ENCODE data around the gene MRPL1. TPM values are rescaled to one million over a fixed set of nuclear protein-coding genes. Genes with fewer than 3 reads are reported as not detected.

MRPL1 gene
- 18.2 and 21.2 TPM in 2 replicates for total RNA-seq
- 17.1 and 30.9 TPM in 2 replicates for polyA plus RNA-seq

DNA sequence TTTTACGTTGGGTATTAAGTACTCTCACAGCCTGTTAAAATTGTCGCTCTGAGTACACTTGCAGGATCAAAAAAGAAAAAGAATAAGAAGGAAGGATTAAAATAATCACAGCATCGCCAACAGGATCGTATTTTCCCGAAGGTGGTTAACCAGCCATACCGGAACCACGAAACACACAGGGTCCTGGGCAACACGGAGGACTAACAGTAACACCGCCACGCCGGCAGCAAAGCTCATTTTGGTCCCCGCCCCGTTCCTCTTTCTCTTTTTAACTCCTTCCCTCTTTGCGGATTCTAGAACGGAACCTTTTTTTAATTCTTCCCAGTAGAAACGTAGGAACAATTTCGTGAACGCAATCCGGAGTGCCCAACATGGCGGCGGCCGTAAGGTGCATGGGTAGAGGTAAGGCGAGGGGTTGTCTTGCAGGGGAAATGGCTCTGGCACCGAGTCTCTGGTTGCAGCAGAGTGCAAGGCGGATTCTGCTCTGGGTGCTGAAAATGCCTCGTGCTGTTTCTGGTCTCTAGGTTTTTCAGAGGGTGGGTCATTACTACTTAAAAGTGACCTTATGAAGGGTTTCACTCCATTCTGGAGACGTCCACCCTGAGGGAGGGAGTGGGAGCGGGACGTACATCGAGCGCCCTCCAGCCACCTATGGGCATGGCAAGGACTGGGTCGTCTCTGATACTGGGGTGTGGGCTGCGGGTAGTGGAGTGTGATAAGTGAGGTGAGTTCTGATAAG lies at the start of gene MRPL1:
Gene MRPL1, plus strand, starts transcription at position 353 of the 739 bp plus-strand sequence. Its CDS starts 19 bp downstream, at position 372.
- H3K27ac ChIP-seq, result peak within 1 kb of the TSS; percentile 91
- DNase-seq (ENCODE audit: low read depth in 1 of 2, low spot score in 1 of 2), result peak; percentile 94 to 98
- H3K4me3 ChIP-seq, result peak within 1 kb of the TSS; percentile 43
- peaks cover 4% of the 10 kb centered on the region for H3K4me1 ChIP-seq (ENCODE audit: low read depth)
- H3K27me3 ChIP-seq, result no peaks in the 10 kb centered on the region
- H3K9me3 ChIP-seq (ENCODE audit: low read depth), result no peaks in the 10 kb centered on the region
- TF ChIP-seq, protein P1, sequence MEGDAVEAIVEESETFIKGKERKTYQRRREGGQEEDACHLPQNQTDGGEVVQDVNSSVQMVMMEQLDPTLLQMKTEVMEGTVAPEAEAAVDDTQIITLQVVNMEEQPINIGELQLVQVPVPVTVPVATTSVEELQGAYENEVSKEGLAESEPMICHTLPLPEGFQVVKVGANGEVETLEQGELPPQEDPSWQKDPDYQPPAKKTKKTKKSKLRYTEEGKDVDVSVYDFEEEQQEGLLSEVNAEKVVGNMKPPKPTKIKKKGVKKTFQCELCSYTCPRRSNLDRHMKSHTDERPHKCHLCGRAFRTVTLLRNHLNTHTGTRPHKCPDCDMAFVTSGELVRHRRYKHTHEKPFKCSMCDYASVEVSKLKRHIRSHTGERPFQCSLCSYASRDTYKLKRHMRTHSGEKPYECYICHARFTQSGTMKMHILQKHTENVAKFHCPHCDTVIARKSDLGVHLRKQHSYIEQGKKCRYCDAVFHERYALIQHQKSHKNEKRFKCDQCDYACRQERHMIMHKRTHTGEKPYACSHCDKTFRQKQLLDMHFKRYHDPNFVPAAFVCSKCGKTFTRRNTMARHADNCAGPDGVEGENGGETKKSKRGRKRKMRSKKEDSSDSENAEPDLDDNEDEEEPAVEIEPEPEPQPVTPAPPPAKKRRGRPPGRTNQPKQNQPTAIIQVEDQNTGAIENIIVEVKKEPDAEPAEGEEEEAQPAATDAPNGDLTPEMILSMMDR (IDR thresholded peaks at IDR 0.05; ENCODE audit: low read depth, low read length), result no peak
- H3K36me3 ChIP-seq, result no peaks in the 10 kb centered on the region

DNA sequence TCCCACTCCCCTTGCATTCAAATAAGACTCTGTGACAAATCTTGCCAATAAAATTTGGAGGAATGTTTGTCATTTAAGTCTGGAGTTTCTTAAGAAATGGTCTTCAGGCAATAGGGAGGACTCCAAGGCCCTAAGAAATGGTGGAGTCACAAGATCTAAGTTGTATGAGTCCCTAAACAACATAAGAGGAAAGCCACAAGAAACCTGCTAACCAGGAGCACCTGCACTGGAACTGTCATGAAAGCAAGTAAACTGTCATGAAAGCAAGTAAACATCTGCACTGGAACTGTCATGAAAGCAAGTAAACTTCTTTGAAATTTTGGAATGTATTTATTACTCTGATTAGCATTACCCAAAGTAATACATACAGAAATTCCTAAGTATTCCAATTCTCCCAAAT lies 47.0 kb upstream of the MRPL1 start:
- H3K36me3 ChIP-seq, result no peaks in the 10 kb centered on the region
- no peak overlapping the region for H3K27ac ChIP-seq
- no peaks in the 10 kb centered on the region for H3K9me3 ChIP-seq (ENCODE audit: low read depth)
- DNase-seq (ENCODE audit: low read depth in 1 of 2, low spot score in 1 of 2), result no peak
- TF ChIP-seq, protein P1 (IDR thresholded peaks at IDR 0.05; ENCODE audit: low read depth, low read length), result no peak
- H3K4me1 ChIP-seq (ENCODE audit: low read depth), result no peaks in the 10 kb centered on the region
- no peaks in the 10 kb centered on the region for H3K27me3 ChIP-seq
- H3K4me3 ChIP-seq, result no peak overlapping the region

DNA sequence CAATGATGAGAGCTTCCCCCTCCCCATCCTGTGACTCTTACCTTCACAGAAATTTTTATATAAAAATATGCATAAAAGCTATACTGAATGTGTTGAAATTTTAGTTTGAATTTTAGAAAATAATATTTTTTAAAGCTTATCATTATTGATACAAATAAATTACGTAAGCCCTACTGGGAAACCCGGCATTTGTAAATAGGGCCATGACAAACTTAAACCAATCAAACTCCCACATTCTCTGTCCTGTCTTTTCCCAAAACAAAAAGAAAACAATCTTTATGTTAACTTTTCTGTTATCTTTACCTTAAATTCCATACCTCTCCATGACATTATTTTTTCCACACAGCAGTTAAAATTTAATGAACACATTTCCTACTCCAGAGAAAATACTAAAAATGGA lies 46.1 kb upstream of the MRPL1 start:
- Histone ChIP-seq H3K4me3 (no peak overlapping the region), H3K27ac (no peak overlapping the region), H3K27me3 (no peaks in the 10 kb centered on the region), H3K9me3 (ENCODE audit: low read depth) (no peaks in the 10 kb centered on the region), H3K36me3 (no peaks in the 10 kb centered on the region), H3K4me1 (ENCODE audit: low read depth) (peaks cover 5% of the 10 kb centered on the region)
- TF ChIP-seq, protein P1 (IDR thresholded peaks at IDR 0.05; ENCODE audit: low read depth, low read length), result no peak
- no peak for DNase-seq (ENCODE audit: low read depth in 1 of 2, low spot score in 1 of 2)

DNA sequence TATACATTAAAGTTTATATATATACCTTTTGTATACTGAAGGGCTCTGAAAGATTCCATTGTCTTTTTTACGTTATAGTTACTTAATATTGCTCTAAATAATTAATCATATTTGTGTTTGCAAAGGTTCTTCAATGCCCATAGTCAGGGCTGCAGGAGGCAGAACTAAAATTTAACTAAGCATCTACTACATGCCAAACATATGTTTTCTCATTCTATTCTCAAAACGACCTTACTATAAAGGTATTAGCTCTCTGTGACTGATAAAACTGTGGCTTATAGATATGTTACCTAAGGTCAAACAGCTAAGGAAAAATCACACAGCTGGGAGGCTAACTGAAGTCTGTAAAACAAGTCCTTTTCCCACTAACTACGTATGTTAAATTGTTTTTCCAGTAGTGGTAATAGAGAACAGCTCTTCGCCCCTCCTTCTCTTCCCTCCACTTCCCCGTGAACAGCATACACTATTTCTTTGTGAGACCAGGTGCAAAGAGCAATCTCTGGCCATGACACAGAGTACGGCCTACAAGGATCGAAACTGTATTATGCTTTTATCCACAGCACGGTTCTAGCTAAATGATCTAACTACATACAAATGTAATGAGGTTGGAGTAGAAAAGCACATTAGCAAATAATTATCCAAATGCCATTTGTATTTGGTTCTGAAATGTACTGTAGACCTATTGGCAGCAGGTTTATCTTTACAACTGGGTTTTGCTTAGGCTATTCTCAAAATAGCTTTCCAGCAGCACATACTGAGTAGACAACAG lies 45.1 kb upstream of the MRPL1 start:
- H3K36me3 ChIP-seq, result no peaks in the 10 kb centered on the region
- H3K9me3 ChIP-seq (ENCODE audit: low read depth), result no peaks in the 10 kb centered on the region
- H3K27me3 ChIP-seq, result no peaks in the 10 kb centered on the region
- TF ChIP-seq, protein P1 (IDR thresholded peaks at IDR 0.05; ENCODE audit: low read depth, low read length), result no peak
- DNase-seq (ENCODE audit: low read depth in 1 of 2, low spot score in 1 of 2), result no peak
- H3K4me1 ChIP-seq (ENCODE audit: low read depth), result peaks cover 5% of the 10 kb centered on the region
- peak overlapping the region; percentile 72 for H3K4me3 ChIP-seq
- H3K27ac ChIP-seq, result peak overlapping the region; percentile 90

DNA sequence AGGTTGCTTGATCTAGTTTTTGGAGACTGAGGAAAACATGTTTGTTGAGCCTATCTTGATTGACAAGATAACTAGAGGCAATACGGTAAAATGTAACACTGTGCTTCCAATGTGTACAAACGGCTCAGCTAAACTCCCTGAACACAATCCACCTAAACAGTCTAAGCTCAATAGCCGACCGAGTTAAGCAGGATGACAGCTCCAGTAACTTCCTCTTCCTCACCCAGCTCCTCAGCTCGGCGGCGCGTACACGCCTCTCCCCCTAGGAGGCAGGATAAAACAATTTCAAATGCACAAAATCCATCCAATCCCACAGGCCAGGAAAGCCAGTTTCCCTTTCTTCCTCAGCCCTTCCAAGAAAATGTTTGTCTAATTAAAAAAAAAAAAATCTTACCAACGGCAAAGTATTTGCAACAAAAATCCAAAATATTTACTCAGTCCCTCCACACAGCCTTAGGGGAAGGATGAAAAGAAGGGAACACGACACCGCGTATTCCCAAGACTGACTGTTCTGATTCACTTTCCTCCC lies 44.5 kb upstream of the MRPL1 start:
- peak overlapping the region; percentile 90 for H3K27ac ChIP-seq
- peak overlapping the region; percentile 72 for H3K4me3 ChIP-seq
- no peaks in the 10 kb centered on the region for H3K27me3 ChIP-seq
- TF ChIP-seq, protein P1 (IDR thresholded peaks at IDR 0.05; ENCODE audit: low read depth, low read length), result peak; percentile 63
- peaks cover 5% of the 10 kb centered on the region for H3K4me1 ChIP-seq (ENCODE audit: low read depth)
- no peaks in the 10 kb centered on the region for H3K36me3 ChIP-seq
- DNase-seq (ENCODE audit: low read depth in 1 of 2, low spot score in 1 of 2), result peak; percentile 73 to 87
- no peaks in the 10 kb centered on the region for H3K9me3 ChIP-seq (ENCODE audit: low read depth)

Data from cardiac muscle cell (in vitro differentiated cells and primary cell).